GM08714 (cell line): ENCODE results near the gene POU3F1.
A peak's percentile ranks its signal among the peaks of the same experiment; 100 is the strongest.

Experiments used
- H3K4me3 ChIP-seq: fragments of 200-500 bp; sonication (Bioruptor generic); 2 replicates; pipeline ENCODE4 v1.5.1; 2014; ENCODE audit warnings: mild to moderate bottlenecking, low read length, inconsistent platforms
- ZNF274 ChIP-seq: IDR thresholded peaks from 2 replicates; pipeline ENCODE4 v1.6.1; 2012; ENCODE audit warnings: mild to moderate bottlenecking, low read depth, low read length

POU3F1 gene

GRCh38 chr1:38063616-38064015 is 17.0 kb upstream of the POU3F1 start:
- no peak overlapping the region for H3K4me3 ChIP-seq
- TF ChIP-seq ZNF274, result no peak

- no peak for TF ChIP-seq ZNF274
- no peak overlapping the region for H3K4me3 ChIP-seq
Measured at GRCh38 chr1:38062361-38063288, 16.0 kb upstream of the POU3F1 start.

- H3K4me3 ChIP-seq, result no peak overlapping the region
- no peak for TF ChIP-seq ZNF274
Measured at GRCh38 chr1:38061883-38062328, 15.3 kb upstream of the POU3F1 start.

GRCh38 chr1:38061290-38061689 is 14.7 kb upstream of the POU3F1 start:
- no peak overlapping the region for H3K4me3 ChIP-seq
- no peak for TF ChIP-seq ZNF274

GRCh38 chr1:38060498-38060897 is 13.9 kb upstream of the POU3F1 start:
- no peak for TF ChIP-seq ZNF274
- H3K4me3 ChIP-seq, result no peak overlapping the region

- H3K4me3 ChIP-seq, result no peak overlapping the region
- no peak for TF ChIP-seq ZNF274
Measured at GRCh38 chr1:38059635-38060250, 13.2 kb upstream of the POU3F1 start.

- no peak overlapping the region for H3K4me3 ChIP-seq
- TF ChIP-seq ZNF274, result no peak
Measured at GRCh38 chr1:38055965-38056364, 9.4 kb upstream of the POU3F1 start.

GRCh38 chr1:38055398-38055797 is 8.8 kb upstream of the POU3F1 start:
- no peak for TF ChIP-seq ZNF274
- no peak overlapping the region for H3K4me3 ChIP-seq

- TF ChIP-seq ZNF274, result no peak
- H3K4me3 ChIP-seq, result no peak overlapping the region
Measured at GRCh38 chr1:38053416-38054091, 7.0 kb upstream of the POU3F1 start.

GRCh38 chr1:38052750-38053415 is 6.3 kb upstream of the POU3F1 start:
- TF ChIP-seq ZNF274, result no peak

GRCh38 chr1:38051079-38051543 is 4.5 kb upstream of the POU3F1 start:
- no peak for TF ChIP-seq ZNF274
- no peak overlapping the region for H3K4me3 ChIP-seq

More at GRCh38 chr1:38052750-38053415, 6.3 kb upstream of the POU3F1 start:
- no peak overlapping the region for H3K4me3 ChIP-seq

GRCh38 chr1:38050397-38051078 is 3.9 kb upstream of the POU3F1 start:
- H3K4me3 ChIP-seq, result no peak overlapping the region
- TF ChIP-seq ZNF274, result no peak

GRCh38 chr1:38047603-38048141 is 1.1 kb upstream of the POU3F1 start:
- TF ChIP-seq ZNF274, result no peak
- H3K4me3 ChIP-seq, result peak overlapping the region; percentile 68; the same call in 1 of the 2 replicates
